ENCODE measurements around the gene UBN1. TPM values are rescaled to one million over a fixed set of nuclear protein-coding genes. Genes with fewer than 3 reads are reported as not detected.

UBN1 gene
- total and polyA plus RNA-seq, 2 of the 13 experiments (the other 11 are each of a cell fraction or from before 2014, with no cell fraction given), result 10.6 to 23.5 TPM

DNA sequence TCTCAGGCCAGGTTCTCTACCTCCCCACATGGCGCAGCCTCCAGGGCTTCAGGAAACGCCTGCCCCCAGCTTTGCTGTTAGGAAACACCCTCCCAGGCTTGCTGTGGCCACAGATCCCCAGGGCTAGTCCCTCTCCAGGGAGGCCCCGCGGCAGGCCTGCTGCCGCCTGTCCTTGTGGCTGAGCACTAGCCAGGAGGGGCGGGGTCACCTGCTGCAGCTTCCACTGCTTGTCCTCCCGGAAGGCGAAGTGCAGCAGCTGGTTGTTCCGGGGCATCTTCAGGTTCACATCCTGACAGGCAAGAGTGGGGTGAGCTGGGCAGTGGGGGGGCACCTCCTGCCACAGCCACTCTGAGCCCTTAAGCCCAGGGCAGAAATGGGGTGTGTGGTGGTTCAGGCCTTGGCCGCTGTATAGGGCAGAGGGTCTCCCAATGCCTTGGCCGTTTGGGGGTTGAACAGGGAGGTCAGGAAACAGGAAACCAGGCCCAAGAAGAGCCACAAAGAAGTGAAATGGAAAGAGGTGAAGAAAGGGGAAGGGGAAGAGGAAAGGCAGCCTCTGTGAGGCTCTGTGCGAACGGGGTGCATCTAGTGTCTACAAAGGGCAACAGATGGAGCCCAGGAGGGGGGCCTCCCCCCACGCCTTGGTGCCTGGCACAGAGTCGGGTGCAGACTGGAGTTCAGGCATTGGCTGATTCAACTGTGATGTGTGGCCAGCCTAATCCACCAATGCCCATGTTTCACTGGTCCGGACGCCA is 46.8 kb upstream of the UBN1 start (continued):
- TF ChIP-seq, protein P1, sequence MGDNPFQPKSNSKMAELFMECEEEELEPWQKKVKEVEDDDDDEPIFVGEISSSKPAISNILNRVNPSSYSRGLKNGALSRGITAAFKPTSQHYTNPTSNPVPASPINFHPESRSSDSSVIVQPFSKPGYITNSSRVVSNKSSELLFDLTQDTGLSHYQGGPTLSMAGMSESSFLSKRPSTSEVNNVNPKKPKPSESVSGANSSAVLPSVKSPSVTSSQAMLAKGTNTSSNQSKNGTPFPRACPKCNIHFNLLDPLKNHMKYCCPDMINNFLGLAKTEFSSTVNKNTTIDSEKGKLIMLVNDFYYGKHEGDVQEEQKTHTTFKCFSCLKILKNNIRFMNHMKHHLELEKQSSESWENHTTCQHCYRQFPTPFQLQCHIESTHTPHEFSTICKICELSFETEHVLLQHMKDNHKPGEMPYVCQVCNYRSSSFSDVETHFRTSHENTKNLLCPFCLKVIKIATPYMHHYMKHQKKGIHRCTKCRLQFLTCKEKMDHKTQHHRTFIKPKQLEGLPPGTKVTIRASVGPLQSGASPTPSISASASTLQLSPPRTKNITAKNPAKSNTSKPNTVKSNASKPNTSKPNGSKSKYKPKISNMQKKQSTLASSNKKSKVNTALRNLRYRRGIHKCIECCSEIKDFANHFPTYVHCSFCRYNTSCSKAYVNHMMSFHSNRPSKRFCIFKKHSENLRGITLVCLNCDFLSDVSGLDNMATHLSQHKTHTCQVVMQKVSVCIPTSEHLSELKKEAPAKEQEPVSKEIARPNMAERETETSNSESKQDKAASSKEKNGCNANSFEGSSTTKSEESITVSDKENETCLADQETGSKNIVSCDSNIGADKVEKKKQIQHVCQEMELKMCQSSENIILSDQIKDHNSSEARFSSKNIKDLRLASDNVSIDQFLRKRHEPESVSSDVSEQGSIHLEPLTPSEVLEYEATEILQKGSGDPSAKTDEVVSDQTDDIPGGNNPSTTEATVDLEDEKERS (CRISPR knock-in tag; IDR thresholded peaks at IDR 0.05), result 0 out of 2 replicates have a peak, but pooled peaks have one; percentile 16
- TF ChIP-seq PAX8 (CRISPR knock-in tag; IDR thresholded peaks at IDR 0.05; ENCODE audit: borderline replicate concordance) (no peak), MAX (IDR thresholded peaks at IDR 0.05) (peak; percentile 22; the same call in 1 of the 2 replicates), ZNF263 (CRISPR knock-in tag; IDR thresholded peaks at IDR 0.05) (peak; percentile 74), HOXA3 (CRISPR knock-in tag; IDR thresholded peaks at IDR 0.05) (peak; percentile 53; the same call in 1 of the 2 replicates), HIVEP1 (CRISPR knock-in tag; IDR thresholded peaks at IDR 0.05) (0 out of 2 replicates have a peak, but pooled peaks have one; percentile 17), GABPA (IDR thresholded peaks at IDR 0.05; ENCODE audit: low read depth, low read length) (peak; percentile 85), GABPA (CRISPR knock-in tag; IDR thresholded peaks at IDR 0.05; ENCODE audit: low read depth) (peak; percentile 95), ETV5 (CRISPR knock-in tag; IDR thresholded peaks at IDR 0.05; ENCODE audit: borderline replicate concordance) (peak; percentile 28; the same call in 1 of the 2 replicates), ZNF605 (CRISPR knock-in tag; IDR thresholded peaks at IDR 0.05) (0 out of 2 replicates have a peak, but pooled peaks have one; percentile 28), ZNF574 (CRISPR knock-in tag; IDR thresholded peaks at IDR 0.05) (peak; percentile 31; the same call in 1 of the 2 replicates), ZNF766 (CRISPR knock-in tag; IDR thresholded peaks at IDR 0.05; ENCODE audit: borderline replicate concordance) (no peak), ZNF501 (CRISPR knock-in tag; IDR thresholded peaks at IDR 0.05) (0 out of 2 replicates have a peak, but pooled peaks have one; percentile 35), KLF12 (CRISPR knock-in tag; IDR thresholded peaks at IDR 0.05; ENCODE audit: borderline replicate concordance) (0 out of 2 replicates have a peak, but pooled peaks have one; percentile 42), SP2 (CRISPR knock-in tag; IDR thresholded peaks at IDR 0.05) (0 out of 2 replicates have a peak, but pooled peaks have one; percentile 42), ZNF292 (CRISPR knock-in tag; IDR thresholded peaks at IDR 0.05; ENCODE audit: borderline replicate concordance, low read depth) (peak; percentile 40; the same call in 1 of the 2 replicates), ISX (CRISPR knock-in tag; conservative IDR thresholded peaks at IDR 0.05) (no peak), DR1 (CRISPR knock-in tag; IDR thresholded peaks at IDR 0.05) (no peak), ZNF83 (CRISPR knock-in tag; IDR thresholded peaks at IDR 0.05; ENCODE audit: borderline replicate concordance) (no peak)
- TF ChIP-seq, protein P2, sequence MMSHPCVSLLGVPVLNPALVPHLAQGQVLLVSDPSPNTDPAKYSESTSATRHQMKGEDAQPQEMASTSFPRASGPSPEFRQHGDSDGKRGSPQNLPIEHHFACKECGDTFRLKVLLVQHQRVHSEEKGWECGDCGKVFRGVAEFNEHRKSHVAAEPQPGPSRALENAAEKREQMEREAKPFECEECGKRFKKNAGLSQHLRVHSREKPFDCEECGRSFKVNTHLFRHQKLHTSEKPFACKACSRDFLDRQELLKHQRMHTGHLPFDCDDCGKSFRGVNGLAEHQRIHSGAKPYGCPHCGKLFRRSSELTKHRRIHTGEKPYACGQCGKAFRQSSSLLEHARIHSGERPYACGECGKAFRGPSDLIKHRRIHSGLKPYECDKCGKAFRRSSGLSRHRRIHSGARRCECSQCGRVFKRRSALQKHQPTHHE (CRISPR knock-in tag; IDR thresholded peaks at IDR 0.05; ENCODE audit: borderline replicate concordance), result no peak
- TF ChIP-seq, protein P3, sequence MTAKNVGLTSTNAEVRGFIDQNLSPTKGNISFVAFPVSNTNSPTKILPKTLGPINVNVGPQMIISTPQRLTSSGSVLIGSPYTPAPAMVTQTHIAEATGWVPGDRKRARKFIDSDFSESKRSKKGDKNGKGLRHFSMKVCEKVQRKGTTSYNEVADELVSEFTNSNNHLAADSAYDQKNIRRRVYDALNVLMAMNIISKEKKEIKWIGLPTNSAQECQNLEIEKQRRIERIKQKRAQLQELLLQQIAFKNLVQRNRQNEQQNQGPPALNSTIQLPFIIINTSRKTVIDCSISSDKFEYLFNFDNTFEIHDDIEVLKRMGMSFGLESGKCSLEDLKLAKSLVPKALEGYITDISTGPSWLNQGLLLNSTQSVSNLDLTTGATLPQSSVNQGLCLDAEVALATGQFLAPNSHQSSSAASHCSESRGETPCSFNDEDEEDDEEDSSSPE (CRISPR knock-in tag; IDR thresholded peaks at IDR 0.05), result no peak

Measured in HepG2 (cell line).